Kidney (tissue), 14 donors: Measurements from ENCODE around the gene IL20. TPM values are rescaled to one million over a fixed set of nuclear protein-coding genes. Genes with fewer than 3 reads are reported as not detected.

ENCODE experiments used
- DNase-seq, 5 donors: peaks; one replicate each; pipeline ENCODE4 v3.0.0-alpha.2; 2013 to 2020
- FAIRE-seq: peaks from 2 replicates; lab custom pipeline; 2012; peaks lifted over from hg19 to GRCh38; lab: Jason Lieb, UNC
- H3K27ac ChIP-seq, 2 donors: one replicate each; pipeline ENCODE4 v1.7.0; 2013; ENCODE audit warnings: low read depth in 2 of 2, low read length in 2 of 2, inconsistent platforms in 1 of 2
- H3K27me3 ChIP-seq: one replicate; pipeline ENCODE4 v1.7.1; 2013; ENCODE audit warnings: low read length, inconsistent platforms; ENCODE audit not compliant: control insufficient read depth, insufficient read depth
- H3K36me3 ChIP-seq, 3 donors: one replicate each; pipeline versions ENCODE4 v1.7.0 to v1.7.1; 2013; ENCODE audit warnings: low read length in 3 of 3, control low read depth in 1 of 3, inconsistent platforms in 1 of 3; ENCODE audit not compliant: insufficient read depth in 3 of 3, control insufficient read depth in 2 of 3
- H3K4me1 ChIP-seq, 3 donors: one replicate each; pipeline versions ENCODE4 v1.7.0 to v1.7.1; 2013; ENCODE audit warnings: low read length in 3 of 3, inconsistent platforms in 1 of 3, low read depth in 1 of 3; ENCODE audit not compliant: control insufficient read depth in 2 of 3, insufficient read depth in 2 of 3
- H3K4me3 ChIP-seq, 3 donors: one replicate each; pipeline versions ENCODE4 v1.7.0 to v1.8.1; 2013; ENCODE audit warnings: low read length in 3 of 3, control low read depth in 1 of 3, inconsistent platforms in 1 of 3
- H3K9ac ChIP-seq, 3 donors: one replicate each; pipeline versions ENCODE4 v1.7.0 to v1.7.1; 2013; ENCODE audit warnings: low read length in 3 of 3, control low read depth in 1 of 3, inconsistent platforms in 1 of 3
- H3K9me3 ChIP-seq, 3 donors: one replicate each; pipeline versions ENCODE4 v1.7.0 to v1.7.1; 2013; ENCODE audit warnings: low read length in 3 of 3, control low read depth in 1 of 3, inconsistent platforms in 1 of 3; ENCODE audit not compliant: control insufficient read depth in 2 of 3, insufficient read depth in 1 of 3
- CTCF ChIP-seq: IDR thresholded peaks from 3 replicates; pipeline ENCODE4 v1.5.1; 2012; ENCODE audit warnings: mild to moderate bottlenecking, moderate library complexity, borderline replicate concordance; ENCODE audit not compliant: insufficient read depth; ENCODE audit errors: extremely low read depth
- intact Hi-C: fragments of 100-400 bp; cut with DNase I; formaldehyde crosslinking; loops from one replicate; pipeline ENCODE4 v1.11.1; 2022
- polyA plus RNA-seq: library from polyadenylated mRNA; stranded (reverse); fragments of 350-450 nt; fragmentation: Illumina TruSeq; extraction: RNeasy Lipid Tissue Mini Kit (QIAGEN cat#74804); gene quantifications from one replicate; pipeline ENCODE4 v1.2.3, GENCODE V29; 2014; ENCODE audit warnings: low read depth, low replicate concordance; ENCODE audit not compliant: insufficient read depth
- total RNA-seq: library from RNA; stranded (reverse); fragmentation: NEBNext Ultra II Directional; extraction: Animal tissue kit (Norgen Biotek cat#: 25700); gene quantifications from one replicate; pipeline ENCODE4 v1.2.1, GENCODE V29; 2021
- donor health status: control.
- donor health status: control.
- donor health status: control.
- donor health status: control.
- donor health status: control.
- donor health status: DM: yes; HTN: yes; CAD: no.
- donor health status: Normal renal cell carcinoma (clear cell type).

IL20 gene
- total and polyA plus RNA-seq, 2 donors from 2014 or later: not detected

DNA sequence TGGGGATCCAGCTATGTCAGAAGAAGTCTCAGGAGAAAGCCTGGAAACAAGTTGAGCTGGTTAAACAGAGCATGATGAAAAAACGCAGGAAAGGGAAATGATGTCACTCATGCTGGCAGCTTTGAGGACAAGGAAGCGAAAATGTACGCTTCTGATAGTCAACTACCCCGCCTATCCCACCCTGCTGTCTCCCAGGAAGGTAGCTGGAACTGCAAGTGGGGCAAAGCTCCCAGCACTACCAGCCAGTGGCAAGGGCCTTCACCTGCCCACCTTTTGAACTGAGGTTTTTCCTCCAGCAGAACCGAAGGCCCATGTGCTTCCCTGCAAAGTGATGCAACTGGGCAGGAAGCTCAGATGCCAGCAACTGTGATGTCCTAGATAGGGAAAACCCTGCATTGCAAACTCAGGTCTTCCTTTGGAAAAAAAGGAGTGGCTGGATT, 6.3 kb upstream of the IL20 start:
- no peaks in the 10 kb centered on the region for H3K27me3 ChIP-seq
- H3K4me1 ChIP-seq: no peaks in the 10 kb centered on the region
- H3K36me3 ChIP-seq: no peaks in the 10 kb centered on the region
- DNase-seq (no peak), FAIRE-seq (no peak)
- intact Hi-C loops: no loop called here
- TF ChIP-seq CTCF: no peak
- no peak overlapping the region for H3K27ac ChIP-seq
- H3K9me3 ChIP-seq: no peaks in the 10 kb centered on the region
- no peak overlapping the region for H3K9ac ChIP-seq
- no peak overlapping the region for H3K4me3 ChIP-seq

DNA sequence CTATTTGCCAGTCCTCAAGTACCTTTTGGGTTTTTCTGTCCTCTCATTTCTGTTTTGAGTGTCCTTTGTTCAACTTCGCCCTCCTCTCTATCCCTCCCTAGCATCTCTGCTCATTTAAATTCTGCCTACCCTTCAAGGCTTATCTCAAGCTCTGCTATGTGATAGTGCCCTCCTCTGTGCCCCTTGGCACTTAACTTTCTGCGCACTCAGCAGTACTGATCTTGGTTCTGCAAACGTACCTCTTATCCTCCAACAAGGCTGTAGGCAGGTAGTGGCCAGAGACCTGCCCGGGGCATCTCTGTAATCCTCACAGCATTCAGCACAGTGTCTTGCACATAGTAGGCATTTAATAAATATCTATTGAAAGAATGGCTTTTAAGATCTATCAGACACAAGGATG, 5.3 kb upstream of the IL20 start:
- FAIRE-seq (no peak), DNase-seq (no peak)
- no peaks in the 10 kb centered on the region for H3K27me3 ChIP-seq
- H3K9ac ChIP-seq: no peak overlapping the region
- intact Hi-C loops: no loop called here
- no peak overlapping the region for H3K4me3 ChIP-seq
- H3K9me3 ChIP-seq: no peaks in the 10 kb centered on the region
- H3K36me3 ChIP-seq: no peaks in the 10 kb centered on the region
- TF ChIP-seq CTCF: no peak
- H3K4me1 ChIP-seq: no peaks in the 10 kb centered on the region
- no peak overlapping the region for H3K27ac ChIP-seq

DNA sequence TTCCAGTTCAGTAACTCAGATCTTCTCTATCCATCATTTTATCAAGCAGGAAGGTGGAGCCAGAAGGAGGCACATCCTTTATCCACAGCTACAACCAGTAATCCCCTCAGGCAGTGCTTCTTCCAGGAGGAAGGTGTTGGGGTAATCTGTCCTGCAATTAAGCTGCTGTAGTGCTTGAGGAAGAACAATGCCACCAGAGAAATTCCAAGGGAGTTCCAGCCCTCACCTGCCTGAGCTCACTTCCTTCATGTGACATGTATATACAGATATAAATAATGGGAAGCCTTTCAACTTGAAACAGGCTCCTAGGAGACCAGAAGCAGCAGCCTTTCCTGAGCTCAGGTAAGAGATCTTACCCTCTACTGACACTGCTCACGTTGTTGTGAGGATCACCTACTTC, 2.2 kb upstream of the IL20 start:
- H3K27ac ChIP-seq: no peak overlapping the region
- DNase-seq (no peak), FAIRE-seq (no peak)
- H3K4me3 ChIP-seq: no peak overlapping the region
- H3K36me3 ChIP-seq: no peaks in the 10 kb centered on the region
- H3K4me1 ChIP-seq: no peaks in the 10 kb centered on the region
- H3K9me3 ChIP-seq: no peaks in the 10 kb centered on the region
- no peak overlapping the region for H3K9ac ChIP-seq
- TF ChIP-seq CTCF: no peak
- H3K27me3 ChIP-seq: no peaks in the 10 kb centered on the region
- intact Hi-C loops: no loop called here

DNA sequence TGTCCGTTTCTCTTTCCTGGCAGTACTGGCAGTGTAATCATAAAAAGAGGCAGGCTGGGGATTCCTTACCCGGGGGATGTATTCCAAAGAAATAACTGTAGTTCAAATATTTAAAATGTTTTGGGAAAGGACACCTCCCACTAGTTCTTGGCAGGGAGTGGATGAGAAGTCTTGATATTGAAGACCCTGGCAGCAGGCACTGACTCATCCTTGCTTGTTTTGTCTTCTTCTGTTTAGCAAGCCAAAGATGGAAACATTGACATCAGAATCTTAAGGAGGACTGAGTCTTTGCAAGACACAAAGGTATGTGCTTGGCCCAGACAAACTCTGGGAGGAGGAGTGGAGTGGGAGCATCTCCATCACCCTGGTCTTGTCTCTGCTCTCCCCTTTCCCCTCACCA, 639 bp downstream of the IL20 start:
- Histone ChIP-seq H3K27ac (no peak overlapping the region), H3K9me3 (no peaks in the 10 kb centered on the region), H3K4me1 (no peaks in the 10 kb centered on the region), H3K36me3 (no peaks in the 10 kb centered on the region), H3K27me3 (no peaks in the 10 kb centered on the region), H3K9ac (no peak overlapping the region), H3K4me3 (no peak overlapping the region)
- DNase-seq: no peak
- no peak for FAIRE-seq
- intact Hi-C loops: no loop called here
- no peak for TF ChIP-seq CTCF
